Gastroesophageal sphincter (tissue), 3 donors: ENCODE measurements around the gene AGBL4.

Experiments
- EP300 ChIP-seq: sonication (generic); formaldehyde crosslinking; IDR thresholded peaks from one replicate; pipeline ENCODE4 v1.6.1; 2017; ENCODE audit warnings: antibody characterized with exemption, mild to moderate bottlenecking
- TF ChIP-seq, protein P1 (sequence below), 4 experiments: fragments of 200-600 bp in 2 of 4; fragments of 450-650 bp in 2 of 4; sonication (generic) in 1 of 4; IDR thresholded peaks; one replicate each; pipeline ENCODE4 v1.5.1; 2017 to 2019; ENCODE audit warnings: antibody characterized with exemption in 4 of 4, mild to moderate bottlenecking in 2 of 4, moderate library complexity in 2 of 4

GRCh38 chr1:48555271-48555670 lies 1468.5 kb downstream of the AGBL4 start:
- TF ChIP-seq, protein P1, sequence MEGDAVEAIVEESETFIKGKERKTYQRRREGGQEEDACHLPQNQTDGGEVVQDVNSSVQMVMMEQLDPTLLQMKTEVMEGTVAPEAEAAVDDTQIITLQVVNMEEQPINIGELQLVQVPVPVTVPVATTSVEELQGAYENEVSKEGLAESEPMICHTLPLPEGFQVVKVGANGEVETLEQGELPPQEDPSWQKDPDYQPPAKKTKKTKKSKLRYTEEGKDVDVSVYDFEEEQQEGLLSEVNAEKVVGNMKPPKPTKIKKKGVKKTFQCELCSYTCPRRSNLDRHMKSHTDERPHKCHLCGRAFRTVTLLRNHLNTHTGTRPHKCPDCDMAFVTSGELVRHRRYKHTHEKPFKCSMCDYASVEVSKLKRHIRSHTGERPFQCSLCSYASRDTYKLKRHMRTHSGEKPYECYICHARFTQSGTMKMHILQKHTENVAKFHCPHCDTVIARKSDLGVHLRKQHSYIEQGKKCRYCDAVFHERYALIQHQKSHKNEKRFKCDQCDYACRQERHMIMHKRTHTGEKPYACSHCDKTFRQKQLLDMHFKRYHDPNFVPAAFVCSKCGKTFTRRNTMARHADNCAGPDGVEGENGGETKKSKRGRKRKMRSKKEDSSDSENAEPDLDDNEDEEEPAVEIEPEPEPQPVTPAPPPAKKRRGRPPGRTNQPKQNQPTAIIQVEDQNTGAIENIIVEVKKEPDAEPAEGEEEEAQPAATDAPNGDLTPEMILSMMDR (IDR thresholded peaks at IDR 0.05): no peak
- TF ChIP-seq EP300: no peak
